HG02852 (cell line): ENCODE measurements around the gene RALY.
"Not testable (repeated sequence)": the region's sequence is repeated elsewhere in the genome, so short reads cannot be mapped to it uniquely, and the experiment has no call there.

Experiments used
- ATAC-seq: cut with Tn5 transposase; IDR thresholded peaks from one replicate; pipeline ENCODE4 v1.9.1; 2021; ENCODE audit warnings: mild to moderate bottlenecking, moderate library complexity; ENCODE audit not compliant: unreplicated experiment

RALY gene

DNA sequence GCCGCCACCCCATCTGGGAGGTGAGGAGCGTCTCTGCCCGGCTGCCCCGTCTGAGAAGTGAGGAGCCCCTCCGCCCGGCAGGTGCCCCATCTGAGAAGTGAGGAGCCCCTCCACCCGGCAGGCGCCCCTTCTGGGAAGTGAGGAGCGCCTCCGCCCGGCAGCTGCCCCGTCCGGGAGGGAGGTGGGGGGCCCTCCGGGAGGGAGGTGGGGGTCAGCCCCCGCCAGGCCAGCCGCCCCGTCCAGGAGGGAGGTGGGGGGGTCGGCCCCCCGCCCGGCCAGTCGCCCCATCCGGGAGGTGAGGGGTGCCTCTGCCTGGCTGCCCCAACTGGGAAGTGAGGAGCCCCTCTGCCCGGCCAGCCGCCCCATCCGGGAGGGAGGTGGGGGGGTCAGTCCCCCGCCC, 138.8 kb downstream of the RALY start:
- not testable (repeated sequence) for ATAC-seq

DNA sequence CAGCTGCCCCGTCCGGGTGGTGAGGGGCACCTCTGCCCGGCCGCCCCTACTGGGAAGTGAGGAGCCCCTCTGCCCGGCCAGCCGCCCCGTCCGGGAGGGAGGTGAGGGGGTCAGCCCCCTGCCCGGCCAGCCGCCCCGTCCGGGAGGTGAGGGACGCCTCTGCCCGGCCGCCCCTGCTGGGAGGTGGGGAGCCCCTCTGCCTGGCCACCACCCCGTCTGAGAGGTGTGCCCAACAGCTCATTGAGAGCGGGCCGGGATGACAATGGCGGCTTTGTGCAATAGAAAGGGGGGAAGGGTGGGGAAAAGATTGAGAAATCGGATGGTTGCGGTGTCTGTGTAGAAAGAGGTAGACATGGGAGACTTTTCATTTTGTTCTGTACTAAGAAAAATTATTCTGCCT, 139.2 kb downstream of the RALY start:
- ATAC-seq, result not testable (repeated sequence)

DNA sequence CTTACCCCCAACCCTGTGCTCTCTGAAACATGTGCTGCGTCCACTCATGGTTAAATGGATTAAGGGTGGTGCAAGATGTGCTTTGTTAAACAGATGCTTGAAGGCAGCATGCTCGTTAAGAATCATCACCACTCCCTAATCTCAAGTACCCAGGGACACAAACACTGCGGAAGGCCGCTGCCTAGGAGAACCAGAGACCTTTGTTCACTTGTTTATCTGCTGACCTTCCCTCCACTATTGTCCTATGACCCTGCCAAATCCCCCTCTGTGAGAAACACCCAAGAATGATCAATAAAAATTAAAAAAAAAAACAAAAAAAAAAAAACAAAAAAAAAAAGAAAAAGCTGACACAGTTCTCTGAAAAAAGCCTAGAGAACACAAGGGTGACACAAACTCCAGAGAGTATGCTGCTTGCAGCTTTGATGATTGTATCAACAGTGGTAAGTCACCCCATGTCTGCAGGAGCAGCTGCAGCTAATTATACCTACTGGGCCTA, 139.7 kb downstream of the RALY start:
- ATAC-seq, result not testable (repeated sequence)
